ENCODE measurements around the gene LCP2. TPM values are rescaled to one million over a fixed set of nuclear protein-coding genes. Genes with fewer than 3 reads are reported as not detected.

The LCP2 gene
- total and polyA plus RNA-seq, 2 donors (not counting 1 experiment from before 2014, with no cell fraction given) = 11.7 to 13.9 TPM

- Histone ChIP-seq H3K4me1 (ENCODE audit: control insufficient read depth in 2 of 2, insufficient read depth in 2 of 2, low read length in 2 of 2) (peaks cover 65 to 70% of the 10 kb centered on the region in 2 donors), H3K36me3 (replicated peaks in 1 of 2; ENCODE audit: control extremely low read depth in 1 of 2, control insufficient read depth in 1 of 2, extremely low read depth in 1 of 2, insufficient read depth in 2 of 2, low read length in 1 of 2) (no peaks in the 10 kb centered on the region), H4K20me1 (ENCODE audit: control insufficient read depth, insufficient read depth, low read length, poor library complexity, severe bottlenecking) (no peaks in the 10 kb centered on the region), H3K9me3 (ENCODE audit: control extremely low read depth in 1 of 3, control insufficient read depth in 2 of 3, insufficient read depth in 1 of 3, low read length in 2 of 3) (no peaks in the 10 kb centered on the region), H3K27me3 (replicated peaks in 1 of 4; ENCODE audit: control extremely low read depth in 1 of 4, control insufficient read depth in 3 of 4, insufficient read depth in 4 of 4, low read length in 3 of 4) (peaks cover 0 to 49% (median 19%) of the 10 kb centered on the region in 4 experiments), H3K27ac (ENCODE audit: low read length in 2 of 2) (no peak overlapping the region), H3K4me3 (ENCODE audit: control extremely low read depth in 1 of 5, extremely low read depth in 1 of 5, insufficient read depth in 1 of 5, low read depth in 2 of 5, low read length in 4 of 5) (peak overlapping the region in 1 of 5 experiments; percentile 7), H3K4me2 (replicated peaks; ENCODE audit: low read depth, low read length, poor library complexity, severe bottlenecking) (peak overlapping the region; percentile 40), H2AFZ (ENCODE audit: insufficient read depth, low read depth, low read length, poor library complexity, severe bottlenecking) (no peak overlapping the region), H3K9ac (ENCODE audit: low read length) (no peak overlapping the region), H3K79me2 (ENCODE audit: control insufficient read depth, insufficient read depth, low read length) (peaks cover 20% of the 10 kb centered on the region)
- intact Hi-C loops (cut with micrococcal nuclease) = no loop called here
- CTCF ChIA-PET = interaction anchor here (1.1 to 8.9 kb wide), 8 partner anchors 11 to 68 kb away, joined by 3 to 99 read pairs (median 12); no protein-coding TSS in a partner anchor
- peaks cover 34% of the 10 kb centered on the region for H3K27me3 Mint-ChIP-seq
- H3K9me3 Mint-ChIP-seq (ENCODE audit: insufficient read depth) = no peaks in the 10 kb centered on the region
- TF ChIP-seq, protein P1, sequence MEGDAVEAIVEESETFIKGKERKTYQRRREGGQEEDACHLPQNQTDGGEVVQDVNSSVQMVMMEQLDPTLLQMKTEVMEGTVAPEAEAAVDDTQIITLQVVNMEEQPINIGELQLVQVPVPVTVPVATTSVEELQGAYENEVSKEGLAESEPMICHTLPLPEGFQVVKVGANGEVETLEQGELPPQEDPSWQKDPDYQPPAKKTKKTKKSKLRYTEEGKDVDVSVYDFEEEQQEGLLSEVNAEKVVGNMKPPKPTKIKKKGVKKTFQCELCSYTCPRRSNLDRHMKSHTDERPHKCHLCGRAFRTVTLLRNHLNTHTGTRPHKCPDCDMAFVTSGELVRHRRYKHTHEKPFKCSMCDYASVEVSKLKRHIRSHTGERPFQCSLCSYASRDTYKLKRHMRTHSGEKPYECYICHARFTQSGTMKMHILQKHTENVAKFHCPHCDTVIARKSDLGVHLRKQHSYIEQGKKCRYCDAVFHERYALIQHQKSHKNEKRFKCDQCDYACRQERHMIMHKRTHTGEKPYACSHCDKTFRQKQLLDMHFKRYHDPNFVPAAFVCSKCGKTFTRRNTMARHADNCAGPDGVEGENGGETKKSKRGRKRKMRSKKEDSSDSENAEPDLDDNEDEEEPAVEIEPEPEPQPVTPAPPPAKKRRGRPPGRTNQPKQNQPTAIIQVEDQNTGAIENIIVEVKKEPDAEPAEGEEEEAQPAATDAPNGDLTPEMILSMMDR (IDR thresholded peaks at IDR 0.05) = no peak
- no peak for TF ChIP-seq EZH2 (IDR thresholded peaks at IDR 0.05; ENCODE audit: borderline replicate concordance, insufficient read depth, low read depth, low read length, poor library complexity, severe bottlenecking)
- H3K4me3 Mint-ChIP-seq = peak overlapping the region; percentile 17
- H3K27ac Mint-ChIP-seq = no peak overlapping the region
- DNase-seq (no peak), ATAC-seq (ENCODE audit: low read depth) (no peak)
- peaks cover 68% of the 10 kb centered on the region for H3K4me1 Mint-ChIP-seq
- POLR2A ChIA-PET = no interaction called here
- no CpG with 5 or more reads among the region's 3 CpGs for WGBS (ENCODE audit: insufficient coverage)
Observed at GRCh38 chr5:170294057-170294456, 3.5 kb downstream of the LCP2 start.

- peak; percentile 92 for ATAC-seq (ENCODE audit: low read depth)
- intact Hi-C loops (cut with micrococcal nuclease) = loop anchor here (1.0 kb wide), 4 partner anchors 10 to 46 kb away; no protein-coding TSS in a partner anchor
- H3K9ac ChIP-seq (ENCODE audit: low read length) = no peak overlapping the region
- no peaks in the 10 kb centered on the region for H3K9me3 ChIP-seq (ENCODE audit: control extremely low read depth in 1 of 3, control insufficient read depth in 2 of 3, insufficient read depth in 1 of 3, low read length in 2 of 3)
- TF ChIP-seq, protein P1 (IDR thresholded peaks at IDR 0.05) = no peak
- no peak overlapping the region for H3K27ac ChIP-seq (ENCODE audit: low read length in 2 of 2)
- no peak overlapping the region for H2AFZ ChIP-seq (ENCODE audit: insufficient read depth, low read depth, low read length, poor library complexity, severe bottlenecking)
- DNase-seq = peak; percentile 91
- peaks cover 59 to 70% of the 10 kb centered on the region in 2 donors for H3K4me1 ChIP-seq (ENCODE audit: control insufficient read depth in 2 of 2, insufficient read depth in 2 of 2, low read length in 2 of 2)
- no peaks in the 10 kb centered on the region for H3K36me3 ChIP-seq (replicated peaks in 1 of 2; ENCODE audit: control extremely low read depth in 1 of 2, control insufficient read depth in 1 of 2, extremely low read depth in 1 of 2, insufficient read depth in 2 of 2, low read length in 1 of 2)
- H3K27ac Mint-ChIP-seq = peak overlapping the region; percentile 60
- ChIA-PET POLR2A (interaction anchor here (1.0 to 1.9 kb wide), 2 partner anchors 14 to 45 kb away, joined by 3 to 10 read pairs; no protein-coding TSS in a partner anchor), CTCF (interaction anchor here (1.1 to 8.9 kb wide), 8 partner anchors 10 to 67 kb away, joined by 3 to 99 read pairs (median 12); no protein-coding TSS in a partner anchor)
- no peaks in the 10 kb centered on the region for H4K20me1 ChIP-seq (ENCODE audit: control insufficient read depth, insufficient read depth, low read length, poor library complexity, severe bottlenecking)
- peaks cover 36% of the 10 kb centered on the region for H3K27me3 Mint-ChIP-seq
- no peaks in the 10 kb centered on the region for H3K9me3 Mint-ChIP-seq (ENCODE audit: insufficient read depth)
- peak overlapping the region; percentile 40 for H3K4me2 ChIP-seq (replicated peaks; ENCODE audit: low read depth, low read length, poor library complexity, severe bottlenecking)
- peaks cover 20% of the 10 kb centered on the region for H3K79me2 ChIP-seq (ENCODE audit: control insufficient read depth, insufficient read depth, low read length)
- H3K27me3 ChIP-seq (replicated peaks in 1 of 4; ENCODE audit: control extremely low read depth in 1 of 4, control insufficient read depth in 3 of 4, insufficient read depth in 4 of 4, low read length in 3 of 4) = peaks cover 0 to 45% (median 19%) of the 10 kb centered on the region in 4 experiments
- 3% methylated on average over 5 of the region's 6 CpGs for WGBS (ENCODE audit: insufficient coverage)
- peaks cover 63% of the 10 kb centered on the region for H3K4me1 Mint-ChIP-seq
- H3K4me3 ChIP-seq (ENCODE audit: control extremely low read depth in 1 of 5, extremely low read depth in 1 of 5, insufficient read depth in 1 of 5, low read depth in 2 of 5, low read length in 4 of 5) = peak overlapping the region in 2 of 5 experiments; percentile 19 to 34
- peak overlapping the region; percentile 30 for H3K4me3 Mint-ChIP-seq
Observed at GRCh38 chr5:170293273-170293672, 4.3 kb downstream of the LCP2 start.

All from B cell (primary cell).